Neuronal stem cell (in vitro differentiated cells): ENCODE results near the gene SUCNR1.

Experiments used
- DNase-seq: peaks from one replicate; pipeline ENCODE4 v3.0.0-alpha.2; 2013; ENCODE audit warnings: low spot score
- H2AFZ ChIP-seq: one replicate; pipeline ENCODE4 v1.6.1; 2013; ENCODE audit warnings: mild to moderate bottlenecking, low read length, inconsistent platforms
- H2AK5ac ChIP-seq: 2 replicates; pipeline ENCODE4 v1.6.1; 2013; ENCODE audit warnings: low read depth, mild to moderate bottlenecking, inconsistent platforms, low read length, moderate library complexity, mixed read lengths
- H2BK120ac ChIP-seq: 2 replicates; pipeline ENCODE4 v1.6.1; 2013; ENCODE audit warnings: low read depth, mild to moderate bottlenecking, inconsistent platforms, low read length, moderate library complexity, mixed read lengths
- H2BK12ac ChIP-seq: one replicate; pipeline ENCODE4 v1.6.1; 2013; ENCODE audit warnings: low read length, inconsistent platforms
- H2BK15ac ChIP-seq: 2 replicates; pipeline ENCODE4 v1.6.1; 2013; ENCODE audit warnings: mild to moderate bottlenecking, low read length, inconsistent platforms, mixed read lengths
- H2BK5ac ChIP-seq: one replicate; pipeline ENCODE4 v1.6.1; 2013; ENCODE audit warnings: inconsistent platforms, mild to moderate bottlenecking, low read length, moderate library complexity
- H3K14ac ChIP-seq: one replicate; pipeline ENCODE4 v1.6.1; 2013; ENCODE audit warnings: low read length, inconsistent platforms
- H3K18ac ChIP-seq: 2 replicates; pipeline ENCODE4 v1.6.1; 2013; ENCODE audit warnings: low read length, inconsistent platforms
- H3K23ac ChIP-seq: 2 replicates; pipeline ENCODE4 v1.6.1; 2013; ENCODE audit warnings: low read depth, mild to moderate bottlenecking, mixed read lengths, low read length, inconsistent platforms; ENCODE audit not compliant: poor library complexity
- H3K27ac ChIP-seq: replicated peaks from 3 replicates; pipeline ENCODE4 v1.5.1; 2013; ENCODE audit warnings: low read length, inconsistent platforms
- H3K27me3 ChIP-seq, 3 experiments: 2 replicates each; pipeline ENCODE4 v1.6.1; 2013; ENCODE audit warnings: low read length in 3 of 3, mild to moderate bottlenecking in 2 of 3, inconsistent platforms in 1 of 3, low read depth in 1 of 3, mixed read lengths in 1 of 3, moderate library complexity in 1 of 3; ENCODE audit not compliant: control insufficient read depth in 3 of 3, insufficient read depth in 3 of 3
- H3K36me3 ChIP-seq, 2 donors: replicated peaks in 1 of 2; 2 replicates each; pipeline ENCODE4 v1.6.1; 2013; ENCODE audit warnings: low read length in 2 of 2; ENCODE audit not compliant: control insufficient read depth in 2 of 2, insufficient read depth in 2 of 2
- H3K4ac ChIP-seq: 2 replicates; pipeline ENCODE4 v1.6.1; 2013; ENCODE audit warnings: inconsistent platforms, mild to moderate bottlenecking, low read length, moderate library complexity
- H3K4me1 ChIP-seq, 2 donors: 1 replicate in 1 of 2; 2 replicates in 1 of 2; pipeline ENCODE4 v1.6.1; 2013; ENCODE audit warnings: low read length in 2 of 2, low read depth in 1 of 2; ENCODE audit not compliant: control insufficient read depth in 2 of 2, insufficient read depth in 1 of 2
- H3K4me2 ChIP-seq: one replicate; pipeline ENCODE4 v1.6.1; 2013; ENCODE audit warnings: mild to moderate bottlenecking, low read length, inconsistent platforms; ENCODE audit not compliant: insufficient read depth, poor library complexity, severe bottlenecking
- H3K4me3 ChIP-seq, 2 donors: 2 replicates each; pipeline ENCODE4 v1.5.1; 2013; ENCODE audit warnings: low read length in 2 of 2, mild to moderate bottlenecking in 2 of 2, inconsistent platforms in 1 of 2, moderate library complexity in 1 of 2
- H3K79me1 ChIP-seq: one replicate; pipeline ENCODE4 v1.6.1; 2013; ENCODE audit warnings: low read depth, mild to moderate bottlenecking, inconsistent platforms, low read length, moderate library complexity
- H3K9ac ChIP-seq: one replicate; pipeline ENCODE4 v1.6.1; 2013; ENCODE audit warnings: mild to moderate bottlenecking, low read depth, low read length, inconsistent platforms; ENCODE audit not compliant: poor library complexity
- H3K9me3 ChIP-seq, 2 donors: replicated peaks in 1 of 2; 2 replicates each; pipeline versions ENCODE3 to v1.6.1; 2013; ENCODE audit warnings: low read length in 2 of 2, mild to moderate bottlenecking in 2 of 2, inconsistent platforms in 1 of 2, low read depth in 1 of 2, mixed read lengths in 1 of 2, moderate library complexity in 1 of 2; ENCODE audit not compliant: control insufficient read depth in 2 of 2, insufficient read depth in 1 of 2
- H4K8ac ChIP-seq: one replicate; pipeline ENCODE4 v1.6.1; 2013; ENCODE audit warnings: low read depth, mild to moderate bottlenecking, inconsistent platforms, low read length, moderate library complexity
- H4K91ac ChIP-seq: one replicate; pipeline ENCODE4 v1.6.1; 2013; ENCODE audit warnings: low read length, low read depth, mild to moderate bottlenecking, inconsistent platforms; ENCODE audit not compliant: poor library complexity
- WGBS, 2 donors: extraction: QIAGEN DNeasy Blood & Tissue Kit; methylation state at CpG; one replicate each; pipeline ENCODE4 v1.1.7; 2013; ENCODE audit warnings: missing lambda C conversion rate in 2 of 2, mixed read lengths in 1 of 2; ENCODE audit not compliant: insufficient read length in 2 of 2, insufficient replicate concordance in 1 of 2; ENCODE audit errors: extremely low coverage in 2 of 2; 5-methylcytosine and 5-hydroxymethylcytosine counted together

The SUCNR1 gene

DNA sequence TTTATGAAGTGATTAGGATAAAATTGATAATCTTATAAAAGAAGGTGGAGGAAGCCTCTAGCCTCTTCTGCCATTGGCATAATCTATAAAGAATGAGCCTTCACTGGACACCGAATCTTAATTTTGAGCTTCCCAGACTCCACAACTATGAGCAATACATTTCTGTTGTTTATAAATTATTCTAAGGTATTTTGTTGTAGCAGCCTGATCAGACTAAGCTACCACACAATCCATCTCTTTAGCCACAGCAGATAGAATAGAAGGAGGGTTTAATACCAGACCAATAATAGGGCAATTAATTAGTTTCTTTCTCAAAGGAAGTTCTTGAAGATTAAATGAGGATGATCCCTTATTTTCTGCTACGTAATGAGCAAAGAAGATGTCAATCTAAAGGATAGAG, 33.3 kb downstream of the SUCNR1 start:
- H3K36me3 ChIP-seq: no peaks in the 10 kb centered on the region
- no peak overlapping the region for H3K4me2 ChIP-seq
- H2BK120ac ChIP-seq: no peak overlapping the region
- H2AK5ac ChIP-seq: no peak overlapping the region
- H3K4me1 ChIP-seq: peaks cover under 1 to 4% of the 10 kb centered on the region in 2 donors
- no peak overlapping the region for H3K4me3 ChIP-seq
- no peak overlapping the region for H3K4ac ChIP-seq
- H3K23ac ChIP-seq: no peak overlapping the region
- H3K9ac ChIP-seq: no peak overlapping the region
- WGBS, 2 donors: no CpG with 5 or more reads among the region's 2 CpGs
- H2BK12ac ChIP-seq: no peak overlapping the region
- no peak overlapping the region for H2BK15ac ChIP-seq
- H3K27me3 ChIP-seq: no peaks in the 10 kb centered on the region
- no peak overlapping the region for H3K18ac ChIP-seq
- no peak overlapping the region for H3K27ac ChIP-seq
- no peak overlapping the region for H4K8ac ChIP-seq
- H2AFZ ChIP-seq: no peak overlapping the region
- no peak for DNase-seq
- no peaks in the 10 kb centered on the region for H3K79me1 ChIP-seq
- H2BK5ac ChIP-seq: no peak overlapping the region
- H3K14ac ChIP-seq: no peak overlapping the region
- H4K91ac ChIP-seq: no peak overlapping the region
- peaks cover 0 to 2% of the 10 kb centered on the region in 2 donors for H3K9me3 ChIP-seq

DNA sequence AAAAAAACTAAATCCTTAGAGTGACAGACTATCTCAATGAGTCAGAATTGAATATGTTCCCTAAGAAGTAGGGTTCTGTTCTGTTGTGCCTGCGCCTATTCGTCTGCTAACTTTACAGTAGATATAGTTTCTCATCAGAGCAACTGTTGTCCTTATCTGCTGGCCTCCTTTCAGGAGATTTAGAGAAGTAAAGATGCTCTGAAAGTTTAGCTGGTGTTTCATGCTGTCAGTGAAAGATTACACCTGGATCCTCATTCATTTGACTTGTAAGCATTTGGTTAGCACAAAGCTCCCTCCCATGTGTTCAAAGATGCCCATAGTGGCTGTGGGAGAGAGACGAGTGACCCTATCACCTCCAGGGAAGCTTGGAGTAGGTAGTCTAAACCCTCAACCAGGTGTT, 35.0 kb downstream of the SUCNR1 start:
- H3K79me1 ChIP-seq: no peaks in the 10 kb centered on the region
- H3K23ac ChIP-seq: no peak overlapping the region
- H2BK5ac ChIP-seq: no peak overlapping the region
- no peak overlapping the region for H3K4ac ChIP-seq
- H3K9ac ChIP-seq: no peak overlapping the region
- H3K18ac ChIP-seq: no peak overlapping the region
- no peak overlapping the region for H2AK5ac ChIP-seq
- no peak overlapping the region for H3K27ac ChIP-seq
- H3K36me3 ChIP-seq: no peaks in the 10 kb centered on the region
- WGBS, 2 donors: no CpG with 5 or more reads among the region's 3 CpGs
- no peak overlapping the region for H2BK12ac ChIP-seq
- H3K27me3 ChIP-seq: no peaks in the 10 kb centered on the region
- no peak overlapping the region for H2BK15ac ChIP-seq
- DNase-seq: no peak
- H3K4me2 ChIP-seq: no peak overlapping the region
- no peak overlapping the region for H3K4me3 ChIP-seq
- no peak overlapping the region for H4K8ac ChIP-seq
- no peak overlapping the region for H2BK120ac ChIP-seq
- H3K9me3 ChIP-seq: peaks cover 0 to 2% of the 10 kb centered on the region in 2 donors
- H4K91ac ChIP-seq: no peak overlapping the region
- H3K4me1 ChIP-seq: peaks cover 0 to 4% of the 10 kb centered on the region in 2 donors
- H3K14ac ChIP-seq: no peak overlapping the region
- no peak overlapping the region for H2AFZ ChIP-seq

DNA sequence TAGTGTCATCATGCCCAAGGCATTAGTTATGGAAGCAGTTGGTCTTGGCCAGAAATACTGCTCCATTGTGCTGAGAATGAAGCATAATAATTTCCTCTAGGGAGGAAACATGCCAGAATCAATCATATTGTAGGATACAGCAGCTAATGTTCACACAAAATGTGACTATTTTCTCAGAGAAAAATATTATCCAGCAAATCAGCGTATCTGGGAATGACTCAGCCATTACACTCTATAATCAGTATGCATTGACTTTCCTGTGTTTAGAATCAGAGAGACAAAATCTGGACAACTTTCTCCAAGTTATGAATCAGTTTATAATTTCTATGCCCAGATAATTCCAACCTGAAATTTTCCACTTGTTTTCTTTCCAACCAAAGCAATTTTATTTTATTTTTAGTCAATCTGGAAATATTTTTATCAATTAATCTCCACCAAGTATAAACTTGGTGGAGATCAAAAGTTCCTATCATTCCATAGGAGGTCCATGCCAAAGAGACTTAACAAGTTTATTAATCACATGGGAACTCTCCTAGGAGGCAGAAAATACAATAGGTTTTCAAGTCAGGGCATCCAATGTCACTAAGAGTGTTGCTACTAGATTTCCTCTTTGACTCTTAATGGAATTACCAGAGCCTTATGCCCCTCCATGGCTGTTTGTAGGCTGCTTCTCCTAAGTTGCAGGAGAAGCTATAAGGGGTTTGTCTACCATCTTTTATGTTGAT, 36.4 kb downstream of the SUCNR1 start:
- Histone ChIP-seq H3K27me3 (no peaks in the 10 kb centered on the region), H4K8ac (no peak overlapping the region), H3K36me3 (no peaks in the 10 kb centered on the region), H3K23ac (no peak overlapping the region), H2AFZ (no peak overlapping the region), H3K4me1 (no peaks in the 10 kb centered on the region), H3K9ac (no peak overlapping the region), H3K9me3 (peaks cover 0 to 2% of the 10 kb centered on the region in 2 donors), H4K91ac (no peak overlapping the region), H2AK5ac (no peak overlapping the region), H3K18ac (no peak overlapping the region), H2BK12ac (no peak overlapping the region), H2BK5ac (no peak overlapping the region), H3K14ac (no peak overlapping the region), H3K4me3 (no peak overlapping the region), H3K4ac (no peak overlapping the region), H2BK15ac (no peak overlapping the region), H2BK120ac (no peak overlapping the region), H3K79me1 (no peaks in the 10 kb centered on the region), H3K27ac (no peak overlapping the region), H3K4me2 (no peak overlapping the region)
- no peak for DNase-seq
- no CpG with 5 or more reads among the region's 1 CpG for WGBS, 2 donors

DNA sequence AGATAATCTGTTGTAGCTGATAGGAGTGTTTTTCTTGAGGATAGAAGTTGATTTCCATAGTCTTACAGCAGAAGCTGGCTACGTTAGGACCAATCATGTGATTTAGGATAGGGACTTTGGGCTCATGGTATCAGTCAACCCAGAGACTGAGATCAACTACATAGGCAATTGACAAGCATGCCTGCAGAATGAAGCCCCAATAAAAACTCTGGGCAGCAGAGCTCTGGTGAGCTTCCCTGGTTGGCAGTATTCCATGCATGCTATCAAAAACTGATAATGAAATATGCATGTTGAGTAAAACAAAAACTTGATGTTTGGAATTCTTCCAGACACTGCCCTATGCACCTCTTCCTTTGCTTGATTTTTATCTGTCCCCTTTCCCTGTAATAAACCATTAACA, 38.0 kb downstream of the SUCNR1 start:
- Histone ChIP-seq H3K27ac (no peak overlapping the region), H2AK5ac (no peak overlapping the region), H3K79me1 (no peaks in the 10 kb centered on the region), H3K9me3 (peaks cover 0 to 2% of the 10 kb centered on the region in 2 donors), H3K18ac (no peak overlapping the region), H3K23ac (no peak overlapping the region), H3K4ac (no peak overlapping the region), H4K8ac (no peak overlapping the region), H3K9ac (no peak overlapping the region), H2BK12ac (no peak overlapping the region), H4K91ac (no peak overlapping the region), H3K4me1 (no peaks in the 10 kb centered on the region), H3K27me3 (no peaks in the 10 kb centered on the region), H2AFZ (no peak overlapping the region), H2BK120ac (no peak overlapping the region), H3K4me3 (no peak overlapping the region), H3K36me3 (no peaks in the 10 kb centered on the region), H2BK15ac (no peak overlapping the region), H2BK5ac (no peak overlapping the region), H3K14ac (no peak overlapping the region), H3K4me2 (no peak overlapping the region)
- WGBS, 2 donors: no CpG with 5 or more reads among the region's 1 CpG
- no peak for DNase-seq
